Left lung (tissue), 10 donors: ENCODE measurements around the gene CYP27C1. TPM values are rescaled to one million over a fixed set of nuclear protein-coding genes. Genes with fewer than 3 reads are reported as not detected.
"Not testable (repeated sequence)": the region's sequence is repeated elsewhere in the genome, so short reads cannot be mapped to it uniquely, and the experiment has no call there.

Source experiments
- ATAC-seq: fragments of 200-7000 bp; cut with Tn5 transposase; one replicate; pipeline ENCODE4 v1.9.1; 2020; ENCODE audit warnings: moderate library complexity
- DNase-seq, 4 donors: peaks; one replicate each; pipeline ENCODE4 v3.0.0-alpha.2; 2013 to 2020
- H3K27ac ChIP-seq, 2 donors: fragments of 200-600 bp; sonication (generic) in 1 of 2; one replicate each; pipeline versions ENCODE4 v1.5.0 to v1.8.0; 2020 to 2021
- H3K27me3 ChIP-seq, 2 donors: fragments of 200-600 bp; sonication (generic) in 1 of 2; one replicate each; pipeline versions ENCODE4 v1.5.0 to v1.8.0; 2020 to 2021
- H3K36me3 ChIP-seq, 2 donors: fragments of 200-600 bp; sonication (generic) in 1 of 2; one replicate each; pipeline versions ENCODE4 v1.5.0 to v1.8.0; 2020 to 2021
- H3K4me1 ChIP-seq, 2 donors: fragments of 200-600 bp; one replicate each; pipeline ENCODE4 v1.8.0; 2021
- H3K4me3 ChIP-seq, 2 donors: fragments of 200-600 bp; sonication (generic) in 1 of 2; one replicate each; pipeline versions ENCODE4 v1.5.0 to v1.8.0; 2020 to 2021; ENCODE audit warnings: mild to moderate bottlenecking in 1 of 2
- H3K9me3 ChIP-seq, 2 donors: fragments of 200-600 bp; sonication (generic) in 1 of 2; one replicate each; pipeline versions ENCODE4 v1.5.0 to v1.8.0; 2020 to 2021
- intact Hi-C, 2 donors: fragments of 100-400 bp; cut with DNase I; formaldehyde crosslinking; loops; one replicate each; pipeline versions ENCODE4 v1.11.2 to v1.14.2; 2022
- polyA plus RNA-seq, 6 donors: library from polyadenylated mRNA; unstranded; fragments of 120-200 nt; gene quantifications; one replicate each; pipeline ENCODE4 v1.2.1, GENCODE V29; 2013; ENCODE audit not compliant: insufficient read length in 6 of 6
- total RNA-seq, 2 donors: library from RNA; stranded (reverse); fragmentation: NEBNext Ultra II Directional; extraction: Animal tissue kit (Norgen Biotek cat#: 25700); gene quantifications; one replicate each; pipeline ENCODE4 v1.2.1, GENCODE V29; 2021
- TF ChIP-seq, protein P1 (sequence below), 2 donors: fragments of 200-600 bp; sonication (generic) in 1 of 2; IDR thresholded peaks; one replicate each; pipeline versions ENCODE4 v1.5.0 to v1.8.0; 2021; ENCODE audit warnings: antibody characterized with exemption in 2 of 2
- donor health status: DM: no; HTN: yes; CAD: no.
- donor health status: DM: no; HTN: no; CAD: no.

The CYP27C1 gene
- total and polyA plus RNA-seq, 8 donors: 0.10 to 13.2 (median 10.4) TPM

DNA sequence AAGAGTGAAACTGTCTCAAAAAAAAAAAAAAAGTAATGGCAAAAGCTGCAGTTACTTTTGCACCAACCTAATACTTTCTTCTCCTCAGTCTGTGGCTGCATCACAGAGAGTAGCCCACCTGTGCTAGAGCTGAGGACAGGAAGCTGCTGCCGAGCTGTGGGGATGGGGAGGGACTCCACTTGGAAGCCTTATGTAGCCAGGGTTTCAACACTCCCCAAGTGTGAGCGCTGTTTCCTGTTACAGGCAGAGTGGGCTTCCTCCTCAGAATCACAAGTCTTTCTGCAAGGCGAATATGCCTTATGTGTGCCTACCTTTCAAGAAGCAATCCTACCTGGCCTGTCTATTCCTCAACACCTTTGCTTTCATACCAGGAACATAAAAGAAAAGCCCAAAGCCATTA is 36.3 kb upstream of the CYP27C1 start:
- intact Hi-C loops: no loop called here
- Histone ChIP-seq H3K36me3 (peaks cover 0 to 58% of the 10 kb centered on the region in 2 donors), H3K4me3 (no peak overlapping the region), H3K9me3 (no peaks in the 10 kb centered on the region), H3K27ac (no peak overlapping the region), H3K27me3 (no peaks in the 10 kb centered on the region), H3K4me1 (no peaks in the 10 kb centered on the region)
- DNase-seq (no peak), ATAC-seq (no peak)
- TF ChIP-seq, protein P1, sequence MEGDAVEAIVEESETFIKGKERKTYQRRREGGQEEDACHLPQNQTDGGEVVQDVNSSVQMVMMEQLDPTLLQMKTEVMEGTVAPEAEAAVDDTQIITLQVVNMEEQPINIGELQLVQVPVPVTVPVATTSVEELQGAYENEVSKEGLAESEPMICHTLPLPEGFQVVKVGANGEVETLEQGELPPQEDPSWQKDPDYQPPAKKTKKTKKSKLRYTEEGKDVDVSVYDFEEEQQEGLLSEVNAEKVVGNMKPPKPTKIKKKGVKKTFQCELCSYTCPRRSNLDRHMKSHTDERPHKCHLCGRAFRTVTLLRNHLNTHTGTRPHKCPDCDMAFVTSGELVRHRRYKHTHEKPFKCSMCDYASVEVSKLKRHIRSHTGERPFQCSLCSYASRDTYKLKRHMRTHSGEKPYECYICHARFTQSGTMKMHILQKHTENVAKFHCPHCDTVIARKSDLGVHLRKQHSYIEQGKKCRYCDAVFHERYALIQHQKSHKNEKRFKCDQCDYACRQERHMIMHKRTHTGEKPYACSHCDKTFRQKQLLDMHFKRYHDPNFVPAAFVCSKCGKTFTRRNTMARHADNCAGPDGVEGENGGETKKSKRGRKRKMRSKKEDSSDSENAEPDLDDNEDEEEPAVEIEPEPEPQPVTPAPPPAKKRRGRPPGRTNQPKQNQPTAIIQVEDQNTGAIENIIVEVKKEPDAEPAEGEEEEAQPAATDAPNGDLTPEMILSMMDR (IDR thresholded peaks at IDR 0.05): no peak

DNA sequence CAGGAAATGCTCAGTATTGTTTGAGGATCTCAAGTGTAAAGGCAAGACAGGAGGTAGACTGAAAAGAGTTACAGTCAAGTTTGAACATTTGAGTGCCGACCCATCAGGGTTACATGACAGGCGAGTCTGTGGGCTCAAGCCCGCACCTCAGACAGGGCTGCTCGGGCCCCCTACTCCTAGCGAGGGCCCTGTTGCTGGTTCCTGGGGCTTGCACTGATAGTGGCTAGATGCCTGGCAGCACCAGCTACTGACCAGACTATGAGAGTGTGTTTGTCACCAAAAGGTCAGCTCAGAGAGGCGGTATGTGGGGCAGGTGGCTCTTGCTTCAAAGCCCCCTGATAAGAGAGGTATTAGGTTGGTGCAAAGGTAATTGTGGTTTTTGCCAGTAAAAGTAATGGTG is 35.6 kb upstream of the CYP27C1 start:
- no peak for DNase-seq
- ATAC-seq: no peak
- Histone ChIP-seq H3K4me3 (no peak overlapping the region), H3K36me3 (peaks cover 0 to 52% of the 10 kb centered on the region in 2 donors), H3K4me1 (no peaks in the 10 kb centered on the region), H3K9me3 (no peaks in the 10 kb centered on the region), H3K27me3 (no peaks in the 10 kb centered on the region), H3K27ac (no peak overlapping the region)
- intact Hi-C loops: no loop called here
- TF ChIP-seq, protein P1 (IDR thresholded peaks at IDR 0.05): no peak

DNA sequence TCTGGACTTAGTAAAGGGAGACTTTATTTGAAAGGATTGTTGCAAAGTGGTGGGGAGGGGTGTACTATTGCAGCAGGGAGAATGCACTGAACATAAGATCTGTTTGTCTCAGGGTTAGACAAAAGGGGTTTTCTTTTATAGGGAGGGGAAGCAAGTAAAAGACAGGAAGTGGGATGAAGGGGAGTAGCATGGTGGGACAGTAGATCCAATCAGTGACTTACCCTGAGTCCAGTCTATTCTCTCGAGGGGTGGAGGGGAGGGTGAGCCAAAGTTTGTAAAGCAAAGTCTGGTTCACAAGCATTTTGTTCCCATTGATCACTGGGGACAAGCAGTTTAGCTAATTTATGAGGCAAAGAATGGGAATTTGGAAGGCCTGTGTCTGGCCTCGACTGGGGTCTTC is 35.0 kb upstream of the CYP27C1 start:
- ATAC-seq (no peak), DNase-seq (no peak)
- H3K27ac ChIP-seq: no peak overlapping the region
- H3K36me3 ChIP-seq: peaks cover 0 to 46% of the 10 kb centered on the region in 2 donors
- no peaks in the 10 kb centered on the region for H3K4me1 ChIP-seq
- intact Hi-C loops: no loop called here
- H3K4me3 ChIP-seq: no peak overlapping the region
- no peaks in the 10 kb centered on the region for H3K9me3 ChIP-seq
- no peaks in the 10 kb centered on the region for H3K27me3 ChIP-seq
- TF ChIP-seq, protein P1 (IDR thresholded peaks at IDR 0.05): no peak

DNA sequence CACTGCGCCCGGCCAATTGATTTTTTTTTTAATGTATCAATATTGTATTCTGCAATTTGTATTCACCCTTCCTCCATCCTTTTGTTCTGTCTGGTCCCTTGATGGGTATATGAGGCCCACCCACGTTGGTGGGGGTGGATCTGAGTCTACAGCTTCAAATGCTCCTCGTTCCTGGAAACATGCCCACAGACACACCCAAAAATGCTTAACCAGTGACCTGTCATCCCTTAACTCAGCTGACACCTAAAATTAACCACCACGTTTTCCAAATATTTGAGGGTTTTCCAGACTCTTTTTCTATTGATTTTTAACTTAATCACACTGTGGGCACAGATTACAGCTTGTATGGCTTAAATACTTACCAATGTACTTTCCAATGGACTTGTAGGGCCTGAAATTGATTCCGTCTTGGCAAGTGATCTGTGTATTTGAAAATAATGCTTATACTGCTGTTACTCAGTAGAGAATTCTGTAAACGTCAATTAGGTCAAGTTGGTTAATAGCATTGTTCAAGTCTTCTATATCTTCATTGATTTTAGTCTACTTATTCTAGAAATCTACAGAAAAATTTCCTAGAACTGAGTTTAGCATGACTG is 34.4 kb upstream of the CYP27C1 start:
- Histone ChIP-seq H3K27ac (no peak overlapping the region), H3K4me1 (no peaks in the 10 kb centered on the region), H3K36me3 (peaks cover 0 to 39% of the 10 kb centered on the region in 2 donors), H3K9me3 (no peaks in the 10 kb centered on the region), H3K27me3 (no peaks in the 10 kb centered on the region), H3K4me3 (no peak overlapping the region)
- ATAC-seq (no peak), DNase-seq (no peak)
- TF ChIP-seq, protein P1 (IDR thresholded peaks at IDR 0.05): no peak
- intact Hi-C loops: no loop called here

DNA sequence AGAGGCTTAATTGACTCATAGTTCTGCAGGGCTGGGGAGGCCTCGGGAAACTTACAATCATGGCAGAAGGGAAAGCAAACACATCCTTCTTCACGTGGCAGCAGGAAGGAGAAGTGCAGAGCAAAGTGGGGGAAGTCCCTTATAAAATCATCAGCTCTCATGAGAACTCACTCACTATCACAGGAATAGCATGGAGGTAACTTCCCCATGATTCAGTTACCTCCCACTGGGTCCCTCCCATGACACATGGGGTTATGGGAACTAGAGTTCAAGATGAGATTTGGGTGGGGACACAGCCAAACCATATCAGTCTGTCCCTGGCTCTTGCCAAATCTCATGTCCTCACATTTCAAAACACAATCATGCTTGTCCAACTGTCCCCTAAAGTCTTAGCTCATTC is 21.1 kb upstream of the CYP27C1 start:
- ATAC-seq, H3K36me3 ChIP-seq, H3K4me3 ChIP-seq, H3K27ac ChIP-seq, intact Hi-C loops, H3K4me1 ChIP-seq, DNase-seq, H3K27me3 ChIP-seq: not testable (repeated sequence)
- H3K9me3 ChIP-seq: peaks cover 3 to 23% of the 10 kb centered on the region in 2 donors

DNA sequence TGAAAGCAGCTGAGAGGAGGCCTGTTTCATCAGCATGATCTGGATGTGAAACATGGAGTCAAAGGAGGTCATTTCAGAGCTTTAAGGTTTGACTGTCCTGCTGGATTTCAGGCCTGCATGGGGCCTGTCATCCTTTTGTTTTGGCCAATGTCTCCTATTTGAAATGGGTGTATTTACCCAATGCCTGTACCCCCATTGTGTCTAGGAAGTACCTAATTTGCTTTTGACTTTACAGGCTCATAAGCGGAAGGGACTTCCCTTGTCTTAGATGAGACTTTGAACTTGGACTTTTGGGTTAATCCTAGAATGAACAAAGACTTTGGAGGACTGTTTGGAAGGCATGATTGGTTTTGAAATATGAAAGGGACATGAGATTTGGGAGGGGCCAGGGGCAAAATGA is 19.3 kb upstream of the CYP27C1 start:
- ATAC-seq (no peak), DNase-seq (no peak)
- Histone ChIP-seq H3K4me1 (no peaks in the 10 kb centered on the region), H3K36me3 (no peaks in the 10 kb centered on the region), H3K27me3 (no peaks in the 10 kb centered on the region), H3K27ac (no peak overlapping the region), H3K4me3 (no peak overlapping the region), H3K9me3 (peaks cover 3 to 23% of the 10 kb centered on the region in 2 donors)
- TF ChIP-seq, protein P1 (IDR thresholded peaks at IDR 0.05): no peak
- intact Hi-C loops: no loop called here

DNA sequence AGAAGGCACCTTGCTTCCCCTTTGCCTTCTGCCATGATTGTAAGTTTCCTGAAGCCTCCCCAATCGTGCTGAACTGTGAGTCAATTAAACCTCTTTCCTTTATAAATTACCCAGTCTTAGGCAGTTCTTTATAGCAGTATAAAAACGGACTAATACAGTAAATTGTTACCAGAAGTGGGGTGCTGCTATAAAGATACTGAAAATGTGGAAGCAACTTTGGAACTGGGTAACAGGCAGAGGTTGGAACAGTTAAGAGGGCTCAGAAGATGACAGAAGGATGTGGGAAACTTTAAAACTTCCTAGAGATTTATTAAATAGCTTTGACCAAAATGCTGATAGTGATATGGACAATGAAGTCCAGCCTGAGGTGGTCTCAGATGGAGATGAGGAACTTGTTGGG is 17.7 kb upstream of the CYP27C1 start:
- H3K9me3 ChIP-seq: peaks cover 3 to 23% of the 10 kb centered on the region in 2 donors
- H3K4me1 ChIP-seq, H3K27ac ChIP-seq, DNase-seq, intact Hi-C loops, H3K27me3 ChIP-seq, H3K4me3 ChIP-seq, H3K36me3 ChIP-seq, ATAC-seq: not testable (repeated sequence)
